GM18526 (cell line): ENCODE measurements around the gene MLLT10.

Experiments used
- POLR2A ChIP-seq: IDR thresholded peaks from 3 replicates; pipeline ENCODE4 v1.6.1; 2011; ENCODE audit not compliant: insufficient read length; ENCODE audit errors: extremely low read depth

MLLT10 gene

DNA sequence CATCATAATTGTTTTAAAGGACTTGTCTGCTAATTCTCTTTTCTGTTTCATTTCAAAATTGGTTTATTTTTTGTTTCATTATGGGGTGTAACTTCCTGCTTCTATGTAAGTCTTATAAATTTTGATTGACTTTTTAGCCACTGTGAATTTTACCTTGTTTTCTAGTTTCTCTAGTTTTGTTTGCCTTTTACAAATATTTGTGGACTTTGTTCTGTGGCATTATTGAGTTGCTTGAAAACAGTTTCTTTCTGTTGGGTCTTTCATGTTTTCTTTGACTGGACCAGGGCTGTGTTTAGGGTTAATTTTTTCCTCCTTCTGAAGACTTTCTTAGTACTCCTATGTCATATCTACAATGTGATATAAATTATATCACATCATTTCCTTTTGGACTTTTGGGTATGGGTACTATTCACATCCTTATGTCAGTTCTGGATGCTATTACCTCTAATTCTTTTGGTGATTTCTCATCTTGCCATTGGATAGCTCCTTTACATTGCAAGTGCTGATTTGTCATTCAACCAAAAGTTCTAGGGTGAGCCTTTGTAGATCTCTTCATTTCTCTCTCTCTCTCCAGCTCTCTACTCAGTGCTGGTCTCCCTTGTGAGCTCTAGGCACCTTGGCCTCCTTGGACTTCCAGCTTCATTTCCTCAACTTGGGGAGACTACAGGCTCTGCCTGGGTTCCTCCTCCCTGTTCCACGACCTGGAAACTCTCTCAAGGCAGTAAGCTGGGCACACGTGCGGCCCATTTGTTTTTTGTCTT, 36.9 kb downstream of the MLLT10 start:
- no peak for TF ChIP-seq POLR2A

DNA sequence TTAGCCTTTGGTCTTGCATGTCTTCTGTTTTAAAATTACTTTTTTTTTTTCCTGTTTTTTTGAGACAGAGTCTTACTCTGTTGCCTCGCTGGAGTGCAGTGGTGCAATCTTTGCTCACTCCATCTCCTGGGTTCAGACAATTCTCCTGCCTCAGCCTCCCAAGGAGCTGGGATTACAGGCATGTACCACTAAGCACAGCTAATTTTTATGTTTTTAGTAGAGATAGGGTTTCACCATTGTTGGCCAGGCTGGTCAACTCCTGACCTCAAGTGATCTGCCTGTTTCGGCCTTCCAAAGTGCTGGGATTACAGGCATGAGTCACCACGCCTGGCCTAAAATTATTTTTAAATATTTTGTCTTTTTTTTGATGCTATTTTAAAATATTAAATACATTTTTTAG, 38.5 kb downstream of the MLLT10 start:
- TF ChIP-seq POLR2A, result no peak

DNA sequence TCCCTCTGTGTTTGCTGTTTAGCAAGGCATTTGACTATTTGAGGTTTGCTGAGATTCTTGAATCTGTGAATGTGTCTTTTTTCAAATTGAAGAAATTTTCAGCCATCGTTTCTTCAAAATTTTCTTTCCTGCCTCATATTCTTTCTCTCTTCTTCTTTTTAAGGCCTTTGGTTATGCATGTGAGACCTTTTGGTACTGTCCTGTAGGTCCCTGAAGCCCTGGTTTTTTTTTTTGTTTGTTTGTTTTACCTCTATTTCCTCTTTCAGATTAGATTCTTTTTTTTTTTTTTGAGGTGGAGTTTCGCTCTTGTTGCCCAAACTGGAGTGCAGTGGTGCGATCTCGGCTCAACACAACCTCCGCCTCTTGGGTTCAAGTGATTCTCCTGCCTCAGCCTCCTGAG, 45.3 kb downstream of the MLLT10 start:
- no peak for TF ChIP-seq POLR2A

DNA sequence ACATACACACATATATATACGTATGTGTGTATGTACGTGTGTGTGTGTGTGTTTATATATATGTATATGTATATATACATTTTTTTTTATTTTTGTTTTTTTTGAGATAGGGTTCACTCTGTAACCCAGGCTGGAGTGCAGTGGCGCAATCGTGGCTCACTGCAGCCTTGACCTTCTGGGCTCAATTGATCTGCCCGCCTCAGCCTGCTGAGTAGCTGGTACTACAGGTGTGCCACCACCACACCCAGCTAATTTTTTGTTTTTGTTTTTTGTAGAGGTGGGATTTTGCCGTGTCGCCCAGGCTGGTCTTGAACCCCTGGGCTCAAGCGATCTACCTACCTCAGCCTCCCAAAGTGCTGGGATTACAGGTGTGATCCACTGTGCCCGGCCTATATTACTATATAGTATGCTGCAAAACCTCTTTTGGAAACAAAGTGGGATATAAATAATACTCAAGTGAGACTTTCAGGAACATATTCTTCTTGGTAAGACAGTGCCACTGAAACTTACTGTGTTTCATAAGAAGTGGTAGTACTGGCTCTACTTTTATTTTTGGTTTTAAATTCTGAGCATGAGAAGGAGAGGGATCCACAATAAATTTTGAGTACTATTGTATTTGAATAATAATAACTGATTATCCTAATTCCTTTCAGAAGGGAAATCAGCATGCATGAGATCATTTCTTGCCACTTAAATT, 51.0 kb downstream of the MLLT10 start:
- no peak for TF ChIP-seq POLR2A

DNA sequence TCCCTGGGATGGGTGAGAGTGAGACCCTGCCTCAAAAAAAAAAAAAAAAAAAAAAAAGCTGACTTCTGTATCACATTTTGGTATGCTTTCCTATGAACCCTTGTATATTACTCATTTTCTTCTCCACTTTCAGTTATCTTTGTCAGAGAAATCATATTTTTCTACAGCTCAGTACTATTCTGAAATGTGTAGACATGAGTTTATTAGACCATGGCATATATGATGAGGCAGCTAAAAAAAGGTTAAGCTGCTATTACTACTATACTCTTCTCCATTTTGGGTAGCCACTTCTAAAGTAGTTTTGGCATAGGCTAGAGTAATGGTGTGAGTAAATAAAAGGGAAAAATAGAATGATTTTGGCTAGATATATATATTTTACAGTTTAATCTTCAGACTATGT, 53.4 kb downstream of the MLLT10 start:
- TF ChIP-seq POLR2A, result no peak

DNA sequence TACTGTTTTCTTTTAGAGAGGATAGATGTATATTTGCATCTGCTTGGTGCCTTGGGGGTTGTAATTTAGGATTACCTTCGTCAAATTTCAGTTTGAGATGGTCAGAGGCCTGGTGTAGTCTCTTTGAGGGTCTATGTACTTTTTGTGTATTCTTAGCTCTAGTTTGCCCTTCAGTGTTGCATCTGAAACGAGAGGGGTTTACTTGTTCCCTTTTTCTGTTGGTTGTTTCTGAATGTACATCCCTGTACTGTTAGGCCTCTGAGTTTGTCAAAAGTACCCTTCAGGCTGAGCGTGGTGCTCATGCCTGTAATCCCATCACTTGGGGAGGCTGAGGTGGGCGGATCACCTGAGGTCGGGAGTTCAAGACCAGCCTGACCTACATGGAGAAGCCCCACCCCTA, 60.0 kb downstream of the MLLT10 start:
- no peak for TF ChIP-seq POLR2A

DNA sequence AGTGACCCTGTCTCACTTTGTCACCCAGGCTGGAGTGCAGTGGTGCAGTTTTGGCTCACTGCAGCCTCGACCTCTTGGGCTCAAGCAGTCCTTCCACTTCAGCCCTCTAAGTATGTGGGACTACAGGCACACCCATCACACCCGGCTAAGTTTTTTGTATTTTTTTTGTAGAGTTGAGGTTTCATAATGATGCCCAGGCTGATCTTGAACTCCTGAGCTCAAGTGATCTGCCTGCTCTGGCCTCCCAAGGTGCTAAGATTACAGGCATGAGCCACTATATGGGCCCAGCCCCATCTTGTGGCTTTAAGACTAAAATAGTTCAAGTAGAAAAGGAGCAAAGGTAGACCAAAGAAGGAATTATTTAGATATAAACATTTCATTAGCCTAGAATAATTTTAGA, 65.5 kb downstream of the MLLT10 start:
- TF ChIP-seq POLR2A, result no peak

DNA sequence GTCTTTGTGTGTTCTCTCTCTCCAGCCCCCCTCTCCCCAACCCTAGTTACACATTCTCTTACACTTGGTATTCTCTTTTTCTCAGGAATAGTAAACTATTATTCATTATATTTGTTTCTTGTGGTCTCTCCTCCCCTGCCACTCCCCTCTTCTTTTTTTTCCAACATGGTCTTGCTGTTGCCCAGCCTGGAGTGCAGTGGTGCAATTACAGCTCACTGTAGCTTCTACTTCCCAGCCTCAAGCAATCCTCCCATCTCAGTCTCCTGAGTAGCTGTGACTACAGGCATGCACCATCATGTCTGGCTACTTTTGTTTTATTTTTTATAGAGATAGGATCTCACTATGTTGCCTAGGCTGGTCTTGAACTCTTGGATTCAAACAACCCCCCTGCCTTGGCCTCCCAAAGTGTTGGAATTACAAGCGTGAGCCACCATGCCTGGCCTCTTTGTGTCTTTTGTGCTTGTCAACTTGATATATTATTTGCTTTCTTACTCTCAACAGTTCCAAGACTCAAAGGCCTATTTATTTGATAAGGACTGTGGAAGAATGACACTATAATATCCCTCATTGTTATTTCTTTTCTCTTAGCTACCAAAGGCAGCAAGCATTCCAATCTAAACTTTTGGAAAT, 66.9 kb downstream of the MLLT10 start:
- no peak for TF ChIP-seq POLR2A

DNA sequence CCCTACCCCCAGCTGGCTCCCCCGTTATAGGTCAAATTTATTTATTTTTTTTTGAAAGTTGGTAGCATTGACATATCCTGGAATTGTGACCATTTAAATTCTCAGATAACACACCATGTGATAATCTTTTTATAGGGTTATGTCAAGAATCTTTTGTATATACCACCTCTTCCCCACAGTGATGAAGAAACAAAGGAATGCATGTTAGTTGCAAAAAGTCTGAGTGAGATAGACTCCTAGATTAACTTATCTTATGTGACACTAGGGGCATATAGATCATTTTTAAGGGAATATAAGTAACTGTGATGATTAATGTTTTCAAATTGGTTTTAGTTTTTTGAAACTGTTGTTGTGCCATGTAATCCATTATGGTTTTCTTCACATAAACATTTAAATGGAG, 68.3 kb downstream of the MLLT10 start:
- no peak for TF ChIP-seq POLR2A

DNA sequence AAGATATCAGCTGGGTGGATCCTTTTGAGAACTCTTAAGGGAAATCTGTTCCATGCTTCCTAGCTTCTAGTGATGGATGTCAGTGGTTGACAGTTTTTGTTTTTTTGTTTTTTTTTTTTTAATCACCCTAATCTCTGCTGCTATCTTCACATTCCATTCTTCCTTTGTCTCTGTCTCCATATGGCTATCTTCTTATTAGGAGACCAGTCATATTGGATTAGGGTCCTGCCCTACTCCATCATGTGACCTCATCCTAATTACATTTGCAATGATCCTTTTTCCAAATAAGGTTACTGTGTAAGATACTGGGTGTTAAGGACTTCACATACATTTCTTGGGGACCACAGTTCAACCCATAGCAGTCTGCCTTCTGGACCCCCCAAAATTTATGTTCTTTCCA, 69.7 kb downstream of the MLLT10 start:
- TF ChIP-seq POLR2A, result no peak

DNA sequence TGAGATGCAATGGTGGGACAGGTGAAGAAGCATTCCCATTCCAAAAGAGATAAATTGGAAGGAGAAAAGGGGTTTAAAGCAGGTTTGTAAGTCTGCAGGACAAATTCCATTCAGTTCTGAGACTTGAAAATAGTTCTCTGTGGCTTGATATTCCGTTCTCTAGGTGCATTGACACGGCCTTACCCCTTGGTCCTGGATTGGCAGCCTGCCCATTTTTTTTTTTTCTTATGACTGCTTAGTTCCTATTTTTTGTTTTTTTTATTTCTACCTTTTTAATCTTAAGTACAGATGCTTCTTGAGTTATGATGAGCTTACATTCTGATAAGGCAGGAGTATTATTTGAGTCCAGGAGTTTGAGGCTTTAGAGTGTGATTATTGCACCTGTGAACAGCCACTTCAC, 70.6 kb downstream of the MLLT10 start:
- no peak for TF ChIP-seq POLR2A

DNA sequence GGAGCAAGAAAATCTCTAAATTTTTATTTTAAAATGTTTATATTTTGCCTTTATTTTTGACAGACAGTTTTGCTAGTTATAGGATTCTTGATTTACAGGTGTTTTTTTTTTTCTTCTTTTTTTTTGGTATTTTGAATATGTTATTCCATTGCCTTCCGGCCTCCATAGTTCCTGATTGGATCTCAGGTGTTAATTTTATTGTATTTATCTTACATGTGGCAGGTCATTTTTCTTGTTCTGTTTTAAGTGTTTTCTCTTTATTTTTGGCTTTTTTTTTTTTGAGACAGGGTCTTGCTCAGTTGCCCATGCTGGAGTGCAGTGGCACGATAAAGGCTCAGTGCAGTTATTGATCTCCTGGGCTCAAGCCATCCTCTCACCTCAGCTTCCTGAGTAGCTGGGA, 73.9 kb downstream of the MLLT10 start:
- no peak for TF ChIP-seq POLR2A

DNA sequence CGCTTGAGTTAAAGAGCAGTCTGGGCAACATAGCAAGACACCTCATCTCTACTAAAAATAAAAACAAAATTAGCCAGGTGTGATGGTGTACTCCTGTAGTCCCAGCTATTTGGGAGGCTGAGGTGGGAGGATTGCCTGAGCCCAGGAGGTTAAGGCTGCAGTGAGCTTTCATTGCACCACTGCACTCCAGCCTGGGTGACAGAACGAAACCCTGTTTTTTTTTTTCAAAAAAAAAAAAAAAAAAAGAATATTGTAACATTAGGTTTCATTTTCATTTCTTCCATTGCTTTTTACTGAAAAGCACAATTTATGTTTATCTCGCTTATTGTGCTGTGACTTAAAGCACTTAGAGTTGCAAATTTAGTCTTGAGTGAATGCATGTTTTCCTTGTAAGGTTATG, 80.0 kb downstream of the MLLT10 start:
- TF ChIP-seq POLR2A, result no peak

DNA sequence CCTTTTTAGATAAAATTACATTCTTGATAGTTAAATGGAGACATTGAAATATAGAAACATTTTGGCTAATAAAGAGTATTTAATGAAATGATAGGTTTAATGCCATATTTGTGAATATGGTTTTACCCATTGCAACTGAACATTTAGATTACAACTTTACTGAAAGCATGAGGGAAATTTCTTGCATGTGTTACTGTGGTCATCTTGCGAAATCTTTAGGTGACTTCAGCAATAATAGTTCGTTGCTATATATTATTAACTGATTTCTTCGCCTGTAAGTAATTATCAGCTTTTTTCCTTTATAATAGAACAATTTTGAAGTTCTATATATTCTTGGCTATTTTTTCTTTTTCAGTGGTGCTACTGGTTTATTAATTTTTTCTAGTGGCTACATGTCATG, 83.2 kb downstream of the MLLT10 start:
- no peak for TF ChIP-seq POLR2A

DNA sequence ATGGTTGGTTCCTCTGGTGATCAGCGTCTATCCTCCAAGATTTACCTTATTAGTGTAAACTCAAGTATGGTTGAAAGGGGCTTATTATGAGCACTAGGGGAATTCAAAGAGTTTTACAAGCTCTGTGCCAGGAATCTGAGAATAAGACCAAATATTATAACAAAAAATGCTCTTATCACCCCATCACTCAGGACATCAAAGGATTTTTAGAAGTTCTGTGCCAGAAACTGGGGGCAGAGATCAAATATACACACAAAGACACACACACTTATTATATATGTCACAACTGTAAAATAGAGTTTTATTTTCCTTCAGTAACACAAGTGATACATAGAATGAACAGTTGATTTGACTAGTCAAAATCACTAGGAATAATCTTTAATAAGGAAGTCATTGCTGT, 89.3 kb downstream of the MLLT10 start:
- TF ChIP-seq POLR2A, result no peak

DNA sequence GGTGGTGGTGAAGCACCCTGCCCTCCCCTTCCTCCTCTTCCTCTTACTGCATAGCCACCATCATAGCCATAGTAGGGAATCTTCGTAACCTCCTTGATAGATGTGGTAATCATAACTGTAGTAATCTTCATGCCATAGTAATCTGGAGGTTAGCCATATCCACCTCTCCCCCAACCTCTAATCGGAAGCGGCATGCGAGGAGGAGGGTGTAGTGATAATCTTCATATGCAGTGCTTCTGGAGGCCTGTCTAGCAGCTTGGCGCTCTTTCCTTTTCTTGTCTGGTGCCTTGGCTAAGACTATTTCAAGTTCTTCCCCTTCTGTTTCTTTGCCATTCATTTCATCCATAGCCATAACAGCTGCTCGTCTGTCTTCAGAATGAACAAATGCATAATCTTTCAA, 90.9 kb downstream of the MLLT10 start:
- TF ChIP-seq POLR2A, result no peak
